B cell (primary cell): Measurements from ENCODE around the gene FCF1. TPM values are rescaled to one million over a fixed set of nuclear protein-coding genes. Genes with fewer than 3 reads are reported as not detected.

Experiments
- ATAC-seq: fragments of 200-7000 bp; cut with Tn5 transposase; one replicate; pipeline ENCODE4 v1.10.0; 2021; ENCODE audit warnings: low read depth, mild to moderate bottlenecking, moderate number of reproducible peaks, moderate library complexity
- CTCF ChIA-PET: fragments of 350-600 bp; sonication (Branson Sonifier 250); formaldehyde crosslinking; loops from one replicate; lab custom pipeline; 2021; ENCODE audit warnings: antibody characterized with exemption, inconsistent platforms; lab: Charles Lee
- POLR2A ChIA-PET: fragments of 350-600 bp; sonication (Branson Sonifier 250); formaldehyde crosslinking; loops from one replicate; lab custom pipeline; 2021; ENCODE audit warnings: antibody characterized with exemption; lab: Charles Lee
- DNase-seq: peaks from one replicate; pipeline ENCODE4 v3.0.0; 2013
- H2AFZ ChIP-seq: 2 replicates; pipeline ENCODE4 v1.6.1; 2012; ENCODE audit warnings: mild to moderate bottlenecking, low read depth, low read length; ENCODE audit not compliant: insufficient read depth, poor library complexity, severe bottlenecking
- H3K27ac ChIP-seq, 2 donors: 1 replicate in 1 of 2; 2 replicates in 1 of 2; pipeline ENCODE4 v1.5.1; 2012 to 2013; ENCODE audit warnings: low read length in 2 of 2, mild to moderate bottlenecking in 2 of 2, moderate library complexity in 1 of 2
- H3K27me3 ChIP-seq, 4 experiments: fragments of 200-600 bp in 1 of 4; sonication (generic) in 1 of 4; replicated peaks in 1 of 4; 1 replicate in 2 of 4; 2 replicates in 2 of 4; pipeline versions ENCODE4 v1.6.1 to v1.7.0; 2013 to 2016; ENCODE audit warnings: low read length in 3 of 4, mild to moderate bottlenecking in 2 of 4, mixed read lengths in 1 of 4, moderate library complexity in 1 of 4; ENCODE audit not compliant: insufficient read depth in 4 of 4, control insufficient read depth in 3 of 4; ENCODE audit errors: control extremely low read depth in 1 of 4
- H3K36me3 ChIP-seq, 2 experiments: replicated peaks in 1 of 2; 1 replicate in 1 of 2; 2 replicates in 1 of 2; pipeline versions ENCODE4 v1.6.1 to v1.7.1; 2013; ENCODE audit warnings: low read length in 1 of 2; ENCODE audit not compliant: insufficient read depth in 2 of 2, control insufficient read depth in 1 of 2; ENCODE audit errors: control extremely low read depth in 1 of 2, extremely low read depth in 1 of 2
- H3K4me1 ChIP-seq, 2 donors: fragments of 200-600 bp in 1 of 2; sonication (generic) in 1 of 2; 1 replicate in 1 of 2; 2 replicates in 1 of 2; pipeline versions ENCODE4 v1.5.1 to v1.6.1; 2013 to 2017; ENCODE audit warnings: low read length in 2 of 2; ENCODE audit not compliant: control insufficient read depth in 2 of 2, insufficient read depth in 2 of 2
- H3K4me2 ChIP-seq: replicated peaks from 2 replicates; pipeline ENCODE3; 2012; ENCODE audit warnings: mild to moderate bottlenecking, low read depth, low read length; ENCODE audit not compliant: poor library complexity, severe bottlenecking
- H3K4me3 ChIP-seq, 5 experiments: fragments of 200-600 bp in 1 of 5; sonication (generic) in 1 of 5; 1 replicate in 3 of 5; 2 replicates in 2 of 5; pipeline versions ENCODE4 v1.5.1 to v1.7.0; 2011 to 2016; ENCODE audit warnings: low read length in 4 of 5, mild to moderate bottlenecking in 4 of 5, low read depth in 2 of 5, control low read depth in 1 of 5, moderate library complexity in 1 of 5; ENCODE audit not compliant: insufficient read depth in 1 of 5; ENCODE audit errors: control extremely low read depth in 1 of 5, extremely low read depth in 1 of 5
- H3K79me2 ChIP-seq: fragments of 200-600 bp; sonication (generic); one replicate; pipeline ENCODE4 v1.6.0; 2016; ENCODE audit warnings: low read length; ENCODE audit not compliant: control insufficient read depth, insufficient read depth
- H3K9ac ChIP-seq: fragments of 200-600 bp; sonication (generic); 2 replicates; pipeline ENCODE4 v1.6.1; 2017; ENCODE audit warnings: mild to moderate bottlenecking, low read length, moderate library complexity
- H3K9me3 ChIP-seq, 3 donors: one replicate each; pipeline versions ENCODE4 v1.6.1 to v1.7.1; 2013; ENCODE audit warnings: low read length in 2 of 3; ENCODE audit not compliant: control insufficient read depth in 2 of 3, insufficient read depth in 1 of 3; ENCODE audit errors: control extremely low read depth in 1 of 3
- H4K20me1 ChIP-seq: 2 replicates; pipeline ENCODE4 v1.6.0; 2012; ENCODE audit warnings: mild to moderate bottlenecking, low read length; ENCODE audit not compliant: insufficient read depth, control insufficient read depth, poor library complexity, severe bottlenecking
- H3K27ac Mint-ChIP-seq: one replicate; pipeline ENCODE4 v1.8.0; 2021; ENCODE audit warnings: mixed read lengths
- H3K27me3 Mint-ChIP-seq: one replicate; pipeline ENCODE4 v1.8.0; 2021; ENCODE audit warnings: mixed read lengths
- H3K4me1 Mint-ChIP-seq: one replicate; pipeline ENCODE4 v1.8.0; 2021; ENCODE audit warnings: mixed read lengths
- H3K4me3 Mint-ChIP-seq: one replicate; pipeline ENCODE4 v1.8.0; 2021; ENCODE audit warnings: mixed read lengths
- H3K9me3 Mint-ChIP-seq: one replicate; pipeline ENCODE4 v1.8.0; 2022; ENCODE audit warnings: mixed read lengths; ENCODE audit not compliant: insufficient read depth
- CTCF ChIP-seq: fragments of 200-600 bp; IDR thresholded peaks from one replicate; pipeline ENCODE4 v1.8.0; 2022; ENCODE audit warnings: antibody characterized with exemption, mild to moderate bottlenecking
- EZH2 ChIP-seq: IDR thresholded peaks from 2 replicates; pipeline ENCODE4 v1.6.1; 2012; ENCODE audit warnings: borderline replicate concordance, low read depth, mild to moderate bottlenecking, moderate library complexity, low read length; ENCODE audit not compliant: insufficient read depth, poor library complexity, severe bottlenecking
- WGBS: methylation state at CpG from one replicate; pipeline ENCODE4 v1.1.5; 2013; ENCODE audit warnings: missing lambda C conversion rate; ENCODE audit not compliant: insufficient coverage; 5-methylcytosine and 5-hydroxymethylcytosine counted together
- intact Hi-C: fragments of 100-400 bp; cut with micrococcal nuclease; formaldehyde crosslinking; loops from one replicate; pipeline ENCODE4 v1.10.0; 2022
- polyA plus RNA-seq: library from polyadenylated mRNA; depleted of rRNA; stranded (reverse); fragments of >200 nt; gene quantifications from 2 replicates; pipeline ENCODE4 v1.2.3, GENCODE V29; 2012
- total RNA-seq, 2 donors: library from RNA; stranded (reverse); fragments of 120-200 nt in 1 of 2; gene quantifications; 1 replicate in 1 of 2; 2 replicates in 1 of 2; pipeline versions ENCODE4 v1.2.3 to v1.2.4, GENCODE V29; 2013 to 2022

Gene FCF1
- total and polyA plus RNA-seq, 2 donors (not counting 1 experiment from before 2014, with no cell fraction given): 21.1 to 41.6 TPM

- H3K4me1 Mint-ChIP-seq: peaks cover 7% of the 10 kb centered on the region
- Histone ChIP-seq H4K20me1 (peaks cover 44% of the 10 kb centered on the region), H3K4me1 (no peaks in the 10 kb centered on the region), H3K4me2 (no peak overlapping the region), H3K4me3 (no peak overlapping the region), H3K27me3 (no peaks in the 10 kb centered on the region), H3K27ac (no peak overlapping the region), H3K79me2 (peaks cover 96% of the 10 kb centered on the region), H3K9ac (no peak overlapping the region), H3K36me3 (peaks cover 3 to 20% of the 10 kb centered on the region in 2 experiments), H3K9me3 (peaks cover 0 to 9% (median 9%) of the 10 kb centered on the region in 3 donors), H2AFZ (no peak overlapping the region)
- intact Hi-C loops: no loop called here
- no peak overlapping the region for H3K4me3 Mint-ChIP-seq
- TF ChIP-seq EZH2 (no peak), CTCF (no peak)
- no peak overlapping the region for H3K27ac Mint-ChIP-seq
- peaks cover 5% of the 10 kb centered on the region for H3K9me3 Mint-ChIP-seq
- no peaks in the 10 kb centered on the region for H3K27me3 Mint-ChIP-seq
- no peak for DNase-seq
- ChIA-PET CTCF (interaction anchor here (1.1 kb wide), 1 partner anchor 203 kb away, joined by 3 read pairs; no protein-coding TSS in a partner anchor), POLR2A (no interaction called here)
- ATAC-seq: no peak
- no CpG with 5 or more reads among the region's 3 CpGs for WGBS
Observed at GRCh38 chr14:74703043-74703442, 9.9 kb upstream of the FCF1 start.

- no CpG with 5 or more reads among the region's 2 CpGs for WGBS
- Mint-ChIP-seq H3K27me3 (no peaks in the 10 kb centered on the region), H3K4me3 (no peak overlapping the region), H3K4me1 (peaks cover 10% of the 10 kb centered on the region), H3K9me3 (peaks cover 5% of the 10 kb centered on the region), H3K27ac (no peak overlapping the region)
- ATAC-seq (no peak), DNase-seq (no peak)
- Histone ChIP-seq H3K4me2 (no peak overlapping the region), H3K27me3 (no peaks in the 10 kb centered on the region), H2AFZ (no peak overlapping the region), H3K9ac (no peak overlapping the region), H3K9me3 (peaks cover 0 to 9% (median 9%) of the 10 kb centered on the region in 3 donors), H3K4me1 (no peaks in the 10 kb centered on the region), H3K79me2 (peaks cover 97% of the 10 kb centered on the region), H4K20me1 (peaks cover 44% of the 10 kb centered on the region), H3K4me3 (no peak overlapping the region), H3K36me3 (peaks cover 3 to 16% of the 10 kb centered on the region in 2 experiments), H3K27ac (no peak overlapping the region)
- ChIA-PET POLR2A (no interaction called here), CTCF (no interaction called here)
- TF ChIP-seq EZH2 (no peak), CTCF (no peak)
- intact Hi-C loops: no loop called here
Observed at GRCh38 chr14:74704656-74705055, 8.3 kb upstream of the FCF1 start.
